Activated T-helper 1 cell treated with anti-CD3 and anti-CD28 coated beads, Interleukin-2, amount 50 U/mL, for 16 hours (primary cell): ENCODE results near the gene GTPBP1.
A peak's percentile ranks its signal among the peaks of the same experiment; 100 is the strongest.

ENCODE experiments used
- DNase-seq, 2 donors: peaks; one replicate each; pipeline ENCODE4 v3.0.0-alpha.2; 2020; ENCODE audit warnings: low read depth in 1 of 2, low spot score in 1 of 2

The GTPBP1 gene

DNA sequence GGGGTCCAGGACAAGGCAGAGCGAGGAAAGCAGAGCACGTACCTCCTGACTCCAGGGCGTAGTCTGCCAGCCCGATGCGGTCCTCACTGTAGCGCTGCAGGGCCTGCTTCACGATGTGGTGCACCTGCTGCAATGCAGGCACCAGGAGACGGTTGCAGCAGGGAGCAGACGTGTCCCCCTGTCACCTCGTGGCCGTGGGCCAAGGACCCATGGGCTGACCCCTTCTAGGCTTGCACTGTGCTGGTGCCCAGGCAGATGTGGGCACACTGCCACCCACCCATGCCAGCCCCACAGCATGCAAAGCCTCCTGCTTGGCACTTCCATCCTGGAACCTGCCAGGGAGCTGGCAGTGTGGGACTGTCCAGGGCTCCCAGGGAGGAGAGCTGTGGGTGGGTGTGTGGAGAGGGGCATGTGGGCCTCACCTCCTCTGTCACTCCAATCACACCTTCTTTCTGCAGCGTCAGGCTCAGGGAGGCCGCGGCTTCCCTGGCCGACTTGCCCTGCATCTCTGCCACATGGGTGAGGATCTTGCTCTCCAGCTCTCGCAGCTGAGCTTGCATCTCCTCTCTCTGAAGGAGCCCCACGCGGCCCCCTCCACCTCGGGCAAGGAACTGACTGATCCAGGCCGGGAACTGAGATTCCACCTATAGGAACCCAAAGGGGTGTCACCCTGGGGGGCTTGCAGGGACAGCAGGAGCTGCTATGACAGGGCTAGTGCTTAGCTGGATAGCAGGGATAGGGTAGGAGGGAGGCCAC lies 33.7 kb downstream of the GTPBP1 start:
- DNase-seq: no peak

DNA sequence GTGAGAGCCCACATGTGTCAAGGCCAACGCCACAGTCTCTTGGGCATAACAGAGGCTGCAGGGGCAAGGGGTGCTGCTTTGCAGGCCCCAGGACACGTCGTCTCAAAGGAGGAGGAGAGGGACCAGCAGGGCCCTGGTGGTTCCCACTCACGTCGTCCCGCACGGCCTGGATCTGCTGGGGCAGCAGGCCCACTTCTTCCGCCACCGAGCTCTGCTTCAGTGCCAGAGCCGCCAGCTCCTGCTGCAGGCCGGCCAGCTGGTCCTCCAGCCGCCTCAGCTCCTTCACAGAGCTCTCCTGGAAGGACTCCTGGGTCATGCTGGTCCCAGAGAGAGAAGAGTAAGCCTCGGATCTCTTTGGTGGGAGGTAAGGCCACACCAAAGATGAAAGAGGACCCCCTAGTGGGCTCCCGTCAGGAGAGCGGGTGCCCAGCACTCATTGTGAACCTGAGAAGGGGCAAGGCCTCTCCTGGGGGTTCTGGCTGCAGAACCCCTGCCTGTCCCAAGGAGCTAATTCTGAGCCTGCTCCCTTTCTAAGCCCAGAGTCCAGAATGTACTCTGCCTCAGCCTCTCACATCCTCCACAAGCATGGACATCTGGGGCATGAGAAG lies 34.5 kb downstream of the GTPBP1 start:
- no peak for DNase-seq

DNA sequence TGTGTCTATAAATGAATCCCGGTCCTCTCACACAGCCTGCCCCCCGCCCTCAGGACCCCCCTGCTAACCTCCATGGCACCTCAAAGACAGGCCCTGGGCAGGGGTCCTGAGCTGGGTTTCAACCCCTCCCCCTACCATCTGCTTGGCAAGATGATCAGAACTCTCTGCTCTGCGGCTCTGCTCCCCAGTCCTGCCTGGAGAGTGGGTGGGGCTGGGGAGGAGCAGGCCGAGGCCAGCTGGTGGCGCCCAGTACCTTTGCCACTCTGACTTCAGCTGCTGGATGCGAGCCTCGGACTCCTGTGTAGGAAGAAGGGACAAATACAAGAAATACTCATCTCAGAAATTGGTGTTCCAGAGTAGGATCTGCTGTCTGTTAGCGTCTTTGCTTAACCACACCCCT lies 35.0 kb downstream of the GTPBP1 start:
- no peak for DNase-seq

DNA sequence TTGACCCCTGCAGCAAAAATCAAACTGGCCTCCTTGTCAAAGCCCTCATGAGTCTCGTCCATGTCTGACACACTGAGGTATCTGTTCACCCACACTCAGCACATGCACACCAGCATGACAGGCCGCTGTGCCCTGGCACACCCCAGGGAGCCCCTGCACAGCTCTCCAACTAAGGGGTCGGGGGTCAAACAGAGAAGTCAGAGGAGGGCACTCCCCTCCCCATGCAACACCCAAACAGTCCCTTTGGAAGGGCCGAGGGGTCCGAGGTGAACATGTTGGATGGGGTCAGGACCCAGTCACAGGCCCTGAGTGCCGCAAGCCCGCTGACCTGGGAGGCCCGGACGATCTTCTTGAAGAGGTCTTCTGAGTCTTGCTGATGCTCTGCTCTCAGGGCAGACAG lies 35.4 kb downstream of the GTPBP1 start:
- no peak for DNase-seq

DNA sequence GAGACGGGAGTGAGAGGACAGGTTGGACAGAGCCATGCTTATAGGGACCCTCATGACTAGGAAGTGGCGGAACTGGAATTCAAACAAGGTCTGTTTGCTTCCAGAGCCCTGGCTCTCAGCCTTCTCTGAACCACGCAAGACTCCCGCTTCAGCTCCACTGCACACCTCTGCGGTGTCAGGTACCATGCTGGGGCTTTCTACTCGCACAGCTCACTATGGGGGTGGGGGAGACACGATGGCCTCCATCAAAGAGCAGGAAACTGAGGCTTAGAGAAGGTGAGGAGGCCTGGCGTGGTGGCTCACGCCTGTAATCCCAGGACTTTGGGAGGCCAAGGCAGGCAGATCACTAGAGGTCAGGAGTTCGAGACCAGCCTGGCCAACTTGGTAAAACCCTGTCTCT lies 35.8 kb downstream of the GTPBP1 start:
- DNase-seq: no peak

GRCh38 chr22:38742176-38742942 lies 36.6 kb downstream of the GTPBP1 start:
- DNase-seq: no peak

DNA sequence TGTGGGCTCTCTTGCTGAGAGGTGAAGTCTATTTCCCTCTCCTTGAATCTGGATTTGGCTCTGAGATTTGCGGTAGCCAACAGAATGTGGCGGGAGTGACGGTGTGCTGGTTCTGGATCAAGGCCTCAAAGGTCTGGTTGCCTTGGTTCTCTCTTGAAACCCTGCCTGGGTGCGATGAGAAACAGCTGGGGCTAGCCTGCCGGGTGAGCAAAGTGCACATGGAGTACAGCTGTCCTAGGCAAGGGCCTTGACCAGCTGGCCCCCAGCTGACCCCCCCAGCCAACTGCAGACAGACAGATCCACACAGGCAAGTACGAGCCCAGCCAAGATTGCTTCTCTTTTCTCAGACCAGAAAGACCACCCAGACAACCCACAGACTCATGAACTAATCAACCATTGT lies 39.2 kb downstream of the GTPBP1 start:
- no peak for DNase-seq

- DNase-seq: no peak
These were observed 40.1 kb downstream of the GTPBP1 start for GRCh38 chr22:38745676-38746460.

- DNase-seq: no peak
These were observed 42.9 kb downstream of the GTPBP1 start for GRCh38 chr22:38748487-38749136.

GRCh38 chr22:38750104-38750503 lies 44.4 kb downstream of the GTPBP1 start:
- no peak for DNase-seq

DNA sequence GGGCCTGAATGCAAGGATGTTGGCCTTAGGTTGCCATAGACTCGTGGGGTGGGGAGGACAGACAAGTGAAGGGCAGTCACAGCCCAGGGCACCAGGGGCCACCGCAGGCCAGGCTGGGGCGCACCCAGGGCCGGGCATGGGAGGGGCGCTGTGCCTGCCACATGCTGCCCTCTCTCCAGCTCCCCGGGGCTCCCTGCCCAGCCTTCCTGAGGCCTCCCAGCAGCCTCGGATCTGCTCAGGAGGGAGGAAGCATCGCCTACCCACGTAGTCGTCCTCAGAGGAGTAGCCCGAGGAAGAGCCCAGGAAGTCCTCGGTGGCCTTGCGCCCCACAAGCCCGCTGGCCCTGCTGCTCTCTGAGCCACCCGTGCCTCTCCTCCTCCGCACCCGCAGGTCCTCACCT lies 44.9 kb downstream of the GTPBP1 start:
- no peak for DNase-seq

GRCh38 chr22:38751066-38751421 lies 45.3 kb downstream of the GTPBP1 start:
- no peak for DNase-seq

DNA sequence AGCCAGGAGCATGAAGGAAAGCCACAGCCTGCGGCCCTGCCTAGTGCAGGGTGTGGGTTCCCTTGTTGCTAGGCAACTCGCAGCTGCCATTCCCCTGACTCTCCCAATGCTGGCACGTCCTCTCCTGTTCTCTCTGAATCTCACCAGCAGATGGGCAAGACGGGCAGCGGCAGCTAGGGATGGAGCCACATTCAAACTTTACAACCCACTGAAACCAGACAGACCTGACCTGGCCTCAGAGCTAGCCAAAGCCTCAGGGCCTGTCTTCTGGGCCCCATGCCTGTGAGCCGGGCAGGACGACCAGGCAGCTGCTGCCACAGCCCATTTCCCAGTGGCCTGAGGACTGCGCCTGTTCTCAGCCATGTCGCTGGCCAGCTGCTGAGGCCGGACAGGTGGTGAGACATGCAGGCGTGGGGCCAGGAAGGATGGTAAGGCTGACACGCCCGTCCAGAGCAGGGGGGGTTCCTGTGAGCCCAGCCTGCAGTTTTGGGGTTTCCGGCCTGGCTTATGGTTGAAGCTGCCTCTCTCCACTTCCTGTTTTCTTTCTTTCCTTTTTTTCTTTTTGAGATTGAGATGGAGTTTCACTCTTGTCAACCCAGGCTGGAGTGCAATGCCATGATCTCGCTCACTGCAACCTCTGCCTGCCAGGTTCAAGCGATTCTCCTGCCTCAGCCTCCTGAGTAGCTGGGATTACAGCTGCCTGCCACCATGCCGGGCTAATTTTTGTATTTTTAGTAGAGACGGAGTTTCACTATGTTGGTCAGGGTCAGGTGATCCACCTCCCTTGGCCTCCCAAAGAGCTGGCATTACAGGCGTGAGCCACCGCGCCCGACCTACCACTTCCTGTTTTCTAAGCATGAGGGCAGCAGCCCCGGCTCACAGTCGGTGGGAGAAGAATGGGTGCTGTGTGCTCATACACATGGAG lies 45.9 kb downstream of the GTPBP1 start:
- DNase-seq: peak; percentile 56 to 61

GRCh38 chr22:38753948-38754750 lies 48.4 kb downstream of the GTPBP1 start:
- no peak for DNase-seq

GRCh38 chr22:38754751-38755154 lies 49.0 kb downstream of the GTPBP1 start:
- DNase-seq: no peak

- DNase-seq: peak in 1 of 2 donors; percentile 37
These were observed 49.6 kb downstream of the GTPBP1 start for GRCh38 chr22:38755155-38755910.

DNA sequence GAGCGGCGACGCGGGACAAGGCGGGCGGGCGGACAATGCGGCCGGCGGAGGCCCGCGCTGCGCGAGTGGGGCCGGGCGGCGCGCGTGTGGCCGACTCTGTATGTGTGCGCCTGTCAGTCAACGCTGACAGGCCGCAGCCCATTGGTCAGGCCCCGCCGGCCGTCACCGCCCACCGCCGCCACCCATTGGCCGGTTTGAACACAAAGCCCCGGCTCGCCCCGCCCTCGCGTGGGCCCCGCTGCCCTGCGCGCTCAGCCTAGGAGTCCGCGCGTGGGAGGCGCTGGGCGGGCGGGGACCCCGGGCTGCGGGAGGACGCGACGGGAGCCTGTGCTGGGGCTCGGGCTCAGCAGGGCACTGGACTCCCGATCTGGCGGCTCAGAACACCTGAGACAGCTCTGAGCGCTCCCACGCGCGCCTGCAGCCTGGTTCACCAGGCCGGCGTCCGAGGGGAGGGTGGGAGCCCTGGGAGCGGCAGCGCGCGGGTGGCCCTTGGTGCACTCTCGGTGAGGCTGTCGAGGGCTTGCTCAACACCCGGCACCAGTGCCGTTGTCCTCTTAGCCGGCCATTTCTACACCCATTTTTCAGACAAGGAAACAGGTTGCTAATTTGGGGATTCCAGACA lies 50.3 kb downstream of the GTPBP1 start, which contains the start of gene SUN2:
Gene SUN2 (minus strand): TSS at position 88 of the 622 bp plus-strand sequence. CDS start 3,370 bp downstream, outside the sequence.
- peak; percentile 88 to 90 for DNase-seq
